HG03354 (cell line): Measurements from ENCODE around the gene CEBPZ.
"Not testable (repeated sequence)": the region's sequence is repeated elsewhere in the genome, so short reads cannot be mapped to it uniquely, and the experiment has no call there.

Experiments
- ATAC-seq: cut with Tn5 transposase; IDR thresholded peaks from one replicate; pipeline ENCODE4 v1.9.1; 2021; ENCODE audit warnings: mild to moderate bottlenecking; ENCODE audit not compliant: unreplicated experiment, poor library complexity, severe bottlenecking

Gene CEBPZ

DNA sequence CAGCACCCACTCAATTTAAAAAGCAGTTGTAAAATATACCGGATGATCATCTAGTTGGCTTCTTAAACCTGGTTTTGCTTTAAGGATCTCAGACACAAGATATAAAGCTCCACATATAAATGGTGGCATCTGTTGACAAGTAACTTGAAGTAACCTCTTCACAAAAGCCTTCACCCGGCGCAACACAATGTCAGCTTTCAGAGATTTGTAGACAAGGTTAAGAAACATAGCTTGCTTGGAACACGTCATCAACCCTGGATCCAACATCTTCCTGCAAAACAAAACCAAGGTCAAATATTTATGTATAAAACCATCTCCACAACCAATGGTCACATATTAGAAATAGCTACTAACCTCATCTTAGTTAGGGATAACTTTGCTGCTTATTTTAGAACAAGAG lies 8.3 kb downstream of the CEBPZ start:
- no peak for ATAC-seq

GRCh38 chr2:37219046-37219445 lies 12.3 kb downstream of the CEBPZ start:
- no peak for ATAC-seq

DNA sequence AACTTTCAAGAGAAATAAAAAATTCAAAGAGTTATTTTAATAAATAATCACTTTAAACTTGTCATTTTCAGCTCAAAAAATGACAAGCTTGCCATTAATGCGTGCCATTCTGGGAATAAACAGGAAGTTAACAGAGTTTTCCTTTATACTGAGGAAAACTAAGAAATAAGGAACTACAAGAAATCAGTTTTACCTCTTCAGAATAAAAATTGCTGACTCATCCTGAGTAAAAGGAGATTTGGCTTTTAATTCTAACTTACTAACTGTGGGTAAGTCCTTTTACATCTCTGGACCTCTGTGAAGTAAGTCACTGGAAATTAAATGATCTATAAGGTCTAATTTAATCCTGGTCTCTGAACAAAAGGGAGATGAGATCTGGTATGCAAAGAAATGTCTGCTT lies 16.1 kb downstream of the CEBPZ start:
- no peak for ATAC-seq

GRCh38 chr2:37211939-37212338 lies 19.5 kb downstream of the CEBPZ start:
- no peak for ATAC-seq

DNA sequence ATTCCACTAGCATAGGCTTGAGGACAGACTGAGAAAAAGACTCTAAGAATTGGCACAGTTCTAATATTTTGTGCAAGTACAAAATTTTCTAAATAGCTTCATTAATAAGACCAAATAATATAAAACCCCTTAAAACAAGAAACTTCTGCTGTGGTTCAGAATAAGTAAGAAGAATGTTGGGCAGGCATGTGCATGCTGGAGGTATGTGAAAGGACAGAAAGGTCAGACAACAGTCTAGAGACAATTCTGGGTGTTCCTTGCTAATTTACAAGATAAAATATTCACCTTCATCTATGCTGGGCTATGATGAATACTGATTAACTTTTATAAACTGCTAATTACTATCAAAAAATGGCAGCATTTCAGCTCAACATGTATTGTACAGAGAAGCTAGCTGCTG lies 20.2 kb downstream of the CEBPZ start:
- no peak for ATAC-seq

- not testable (repeated sequence) for ATAC-seq
These were observed 24.6 kb downstream of the CEBPZ start for GRCh38 chr2:37206760-37207159.

DNA sequence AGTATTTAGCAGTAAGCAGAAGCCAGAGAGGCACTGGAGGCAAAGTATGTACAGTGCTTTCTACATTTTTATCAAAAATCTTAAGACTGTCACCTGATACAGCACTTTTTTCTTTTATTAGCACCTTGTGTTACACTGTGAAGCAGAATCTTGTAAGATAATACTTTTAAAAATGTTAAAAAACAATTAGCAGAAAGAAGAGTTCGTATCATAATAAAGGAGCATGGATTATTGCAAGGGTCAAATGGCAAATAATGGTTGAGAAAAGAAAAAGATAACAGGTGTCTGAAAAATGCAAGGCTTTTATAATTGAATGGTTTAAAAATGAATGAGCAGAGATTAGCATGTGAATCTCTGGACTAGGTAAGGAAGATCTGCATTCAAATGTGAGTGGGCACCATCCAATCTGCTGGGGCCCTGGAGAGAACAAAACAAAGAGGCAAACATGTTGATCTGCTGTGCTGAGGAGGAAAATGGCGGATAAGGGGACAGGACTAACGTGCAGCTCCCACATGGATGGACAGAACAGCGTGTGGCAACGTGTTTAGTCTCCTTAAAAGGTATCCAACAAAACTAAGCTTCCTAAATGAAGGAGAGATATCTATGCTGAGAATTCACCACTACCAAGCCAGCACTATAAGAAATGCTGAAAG lies 25.6 kb downstream of the CEBPZ start:
- no peak for ATAC-seq

DNA sequence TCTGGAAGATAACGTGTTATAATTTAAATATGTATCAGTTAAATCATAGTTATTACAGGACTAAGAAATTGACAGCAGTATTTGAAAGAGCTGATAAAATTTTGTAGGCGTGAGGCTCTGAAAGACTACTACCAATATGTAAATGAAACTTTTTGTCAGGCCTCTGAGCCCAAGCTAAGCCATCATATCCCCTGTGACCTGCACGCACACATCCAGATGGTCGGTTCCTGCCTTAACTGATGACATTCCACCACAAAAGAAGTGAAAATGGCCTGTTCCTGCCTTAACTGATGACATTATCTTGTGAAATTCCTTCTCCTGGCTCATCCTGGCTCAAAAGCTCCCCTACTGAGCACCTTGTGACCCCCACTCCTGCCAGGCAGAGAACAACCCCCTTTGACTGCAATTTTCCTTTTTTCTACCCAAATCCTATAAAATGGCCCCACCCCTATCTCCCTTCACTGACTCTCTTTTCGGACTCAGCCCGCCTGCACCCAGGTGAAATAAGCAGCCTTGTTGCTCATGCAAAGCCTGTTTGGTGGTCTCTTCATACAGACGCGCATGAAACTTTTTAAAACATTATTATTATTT lies 26.2 kb downstream of the CEBPZ start:
- not testable (repeated sequence) for ATAC-seq

GRCh38 chr2:37203708-37204107 lies 27.7 kb downstream of the CEBPZ start:
- no peak for ATAC-seq

DNA sequence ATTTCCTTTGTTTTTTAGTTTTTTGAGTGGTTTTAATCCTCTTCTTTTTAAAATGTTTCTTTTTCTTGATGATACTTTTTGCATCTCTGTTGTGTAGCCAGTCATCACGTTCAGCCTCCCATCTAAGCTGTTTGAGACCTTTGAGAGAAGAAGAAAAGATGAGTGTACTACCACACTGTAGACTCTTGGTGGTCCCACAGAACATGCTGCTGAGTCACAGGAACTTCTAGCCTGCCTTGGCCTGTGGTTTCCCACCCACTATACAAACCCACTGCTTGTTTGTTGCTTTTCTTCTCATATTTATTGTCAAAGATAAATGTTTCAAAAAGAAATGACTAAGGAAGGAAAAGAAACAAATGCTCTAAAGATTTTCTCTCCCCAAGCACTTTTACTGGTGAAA lies 29.6 kb downstream of the CEBPZ start:
- ATAC-seq = no peak

GRCh38 chr2:37201208-37201607 lies 30.2 kb downstream of the CEBPZ start:
- ATAC-seq = no peak

GRCh38 chr2:37198681-37199065 lies 32.7 kb downstream of the CEBPZ start:
- no peak for ATAC-seq

DNA sequence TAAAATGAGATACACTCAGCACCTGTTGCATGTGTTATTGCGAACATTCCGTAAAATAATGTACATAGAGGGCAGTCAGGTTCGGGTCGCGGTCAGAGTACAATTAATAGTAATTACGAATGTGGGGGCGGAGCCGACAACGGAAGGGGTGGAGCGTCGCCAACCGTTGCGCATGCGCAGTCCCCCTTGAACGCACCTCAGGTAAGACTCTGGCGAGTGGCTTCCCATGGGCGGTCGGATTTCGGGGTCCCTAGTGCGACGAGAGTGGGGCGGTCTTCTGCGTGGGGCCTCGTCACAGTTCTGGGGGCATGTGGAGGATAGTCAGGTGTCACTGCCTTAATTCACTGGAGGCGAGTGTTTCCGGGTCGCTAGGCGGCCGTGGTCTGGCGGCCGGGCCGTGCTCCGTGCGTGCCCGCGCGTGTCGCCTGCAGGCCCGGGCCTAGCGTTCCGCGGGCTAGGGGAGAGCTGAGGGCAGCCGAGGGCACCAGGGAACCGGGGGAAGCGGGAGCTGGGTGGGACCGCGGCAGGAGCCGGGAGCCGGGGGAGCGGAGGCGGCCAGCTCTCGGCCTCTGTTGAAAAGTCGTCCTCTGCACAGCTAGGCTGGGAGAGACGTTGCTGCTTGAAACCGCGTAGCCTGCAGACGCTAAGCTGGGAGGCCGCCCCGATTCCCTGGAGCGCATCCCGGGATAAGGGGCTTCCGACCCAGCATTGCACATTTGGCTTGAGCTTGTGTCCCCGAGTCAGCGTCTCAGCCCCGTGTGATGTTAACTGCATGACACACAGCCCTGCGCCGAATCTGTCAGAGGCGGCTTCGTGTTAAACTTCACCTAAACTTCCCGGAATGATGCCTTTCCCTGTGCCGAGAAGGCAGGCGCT lies 34.8 kb downstream of the CEBPZ start, which contains the start of gene CEBPZOS:
CEBPZOS (plus strand) TSS at position 177 of the 876 bp plus-strand sequence. CDS start 3,209 bp downstream, outside the sequence.
- ATAC-seq = peak; percentile 83

DNA sequence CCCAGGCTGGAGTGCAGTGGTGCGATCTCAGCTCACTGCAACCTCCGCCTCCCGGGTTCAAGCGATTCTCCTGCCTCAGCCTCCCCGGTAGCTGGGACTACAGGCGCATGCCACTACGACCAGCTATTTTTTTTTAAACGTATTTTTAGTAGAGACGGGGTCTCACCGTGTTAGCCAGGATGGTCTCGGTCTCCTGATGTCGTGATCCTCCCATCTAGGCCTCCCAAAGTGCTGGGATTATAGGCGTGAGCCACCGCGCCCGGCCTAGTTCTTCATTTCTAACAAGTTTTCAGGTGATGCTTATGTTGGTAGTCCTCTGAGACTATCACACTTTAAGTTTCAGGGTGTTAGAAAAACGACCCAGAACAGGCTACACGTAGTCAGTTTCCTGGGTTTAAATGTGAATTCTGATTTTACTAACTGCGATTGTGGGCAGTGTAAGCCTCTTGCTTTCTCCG lies 35.5 kb downstream of the CEBPZ start:
- not testable (repeated sequence) for ATAC-seq

DNA sequence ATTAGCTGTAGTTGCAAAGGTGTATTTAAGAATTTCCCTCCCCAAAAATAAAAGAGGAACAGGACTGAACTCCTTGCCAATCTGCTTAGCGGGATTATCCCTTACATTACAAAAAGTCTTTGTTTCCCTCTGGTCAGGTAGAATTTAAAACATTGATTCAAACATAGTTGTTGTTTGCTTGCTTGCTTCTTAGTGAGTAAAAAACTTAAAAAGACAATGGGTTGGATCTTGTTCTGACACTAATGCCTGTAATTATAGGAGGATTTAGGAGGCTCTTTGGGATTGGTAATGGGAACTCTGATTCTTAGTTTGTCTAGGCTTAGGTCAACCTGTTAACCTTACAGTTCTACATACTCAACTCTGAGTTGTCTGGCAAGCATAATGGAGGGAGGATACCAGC lies 38.8 kb downstream of the CEBPZ start:
- ATAC-seq = no peak

DNA sequence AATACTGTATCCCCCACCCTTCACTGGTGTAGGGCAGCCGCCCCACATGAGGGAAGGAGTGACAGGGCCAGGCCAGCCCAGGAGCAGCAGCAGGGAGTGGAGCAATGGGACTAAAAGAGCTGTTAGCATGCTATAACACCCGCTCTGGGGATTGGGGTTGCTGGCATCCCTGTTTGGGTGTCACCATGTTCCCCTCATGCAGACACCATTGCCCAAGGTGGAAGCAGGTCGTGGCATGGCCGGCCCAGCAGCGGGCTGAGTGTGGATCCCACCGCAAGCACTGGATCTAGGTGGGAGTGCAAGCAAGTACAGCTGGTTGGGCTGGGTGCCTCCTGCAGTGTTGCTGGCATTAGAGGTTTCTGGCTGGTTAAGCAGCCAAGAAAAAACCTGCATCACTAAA lies 39.6 kb downstream of the CEBPZ start:
- ATAC-seq = no peak

- no peak for ATAC-seq
These were observed 40.1 kb downstream of the CEBPZ start for GRCh38 chr2:37191253-37191652.

GRCh38 chr2:37190290-37190689 lies 41.1 kb downstream of the CEBPZ start:
- ATAC-seq = no peak

DNA sequence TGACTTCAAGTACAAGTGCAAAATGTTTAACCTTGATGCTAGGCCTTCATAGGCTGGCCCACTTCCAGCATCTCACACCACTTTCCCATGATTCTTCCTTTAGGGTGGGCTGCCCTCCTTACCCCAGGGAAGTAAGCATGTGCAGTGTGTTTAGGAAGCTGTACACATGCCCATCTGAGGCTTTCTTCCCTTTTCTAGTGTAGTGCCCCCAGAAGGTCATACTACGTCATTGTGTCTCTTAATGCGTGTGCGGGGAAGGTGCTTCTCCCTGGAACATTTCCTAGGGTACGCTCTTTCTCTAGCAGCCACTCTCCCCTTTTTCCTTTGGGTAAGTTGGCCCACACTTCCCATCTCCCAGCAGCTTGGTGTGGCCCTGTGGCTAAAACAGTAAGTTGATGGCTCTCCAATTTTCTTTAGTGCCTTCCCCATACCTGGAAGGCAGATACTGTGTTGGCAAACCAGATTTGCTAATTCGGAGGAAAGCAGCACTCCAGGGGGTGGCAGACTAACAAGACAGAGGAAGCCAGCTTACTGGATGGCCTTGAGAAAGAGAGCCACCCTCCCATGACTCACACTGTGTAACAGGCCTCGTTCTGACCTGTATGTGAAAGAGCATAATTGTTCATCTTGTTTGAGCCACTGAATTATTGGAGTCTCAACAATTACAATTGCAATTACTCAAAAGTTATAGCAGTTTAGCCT lies 41.8 kb downstream of the CEBPZ start:
- no peak for ATAC-seq

- no peak for ATAC-seq
These were observed 42.8 kb downstream of the CEBPZ start, which contains the start of gene SULT6B1 for GRCh38 chr2:37188570-37188969. SULT6B1 (minus strand) TSS chr2:37188670; CDS start chr2:37188640, 30 bp downstream.
